Measurements from ENCODE around the gene TBX18.

The TBX18 gene

GRCh38 chr6:84688141-84688873 is 76.1 kb downstream of the TBX18 start:
- in situ Hi-C loops (cut with HindIII; ENCODE audit: low sequenced_read_pairs): loop anchor here (5.0 kb wide), 1 partner anchor 39 kb away; no protein-coding TSS in a partner anchor
- DNase-seq (ENCODE audit: low read depth): peak; percentile 22
- no peak for TF ChIP-seq CTCF (IDR thresholded peaks at IDR 0.05; ENCODE audit: low read depth, low read length, missing control alignments)
- H3K4me3 ChIP-seq (ENCODE audit: low read depth, low read length): no peak overlapping the region

DNA sequence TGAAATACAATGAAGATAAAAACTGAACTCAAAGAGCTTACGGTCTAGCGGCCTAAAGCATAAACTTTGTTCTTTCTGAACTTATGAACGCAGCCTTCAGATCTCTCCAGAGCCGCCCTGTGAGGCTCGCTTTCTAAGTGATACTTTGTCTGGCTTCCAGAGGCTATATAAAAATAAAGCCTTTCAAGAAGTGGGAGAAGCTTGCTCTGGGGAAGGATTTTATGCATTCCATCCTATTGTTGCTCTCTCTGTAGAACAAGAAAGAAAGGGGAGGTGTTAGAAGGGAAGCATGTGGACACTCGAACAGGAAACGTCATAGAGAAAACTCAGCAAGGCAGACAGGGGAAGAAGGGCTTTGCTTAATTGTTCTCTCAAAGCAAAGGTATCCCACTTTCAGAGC is 77.0 kb downstream of the TBX18 start:
- no peak overlapping the region for H3K4me3 ChIP-seq (ENCODE audit: low read depth, low read length)
- in situ Hi-C loops (cut with HindIII; ENCODE audit: low sequenced_read_pairs): loop anchor here (5.0 kb wide), 1 partner anchor 40 kb away; no protein-coding TSS in a partner anchor
- no peak for TF ChIP-seq CTCF (IDR thresholded peaks at IDR 0.05; ENCODE audit: low read depth, low read length, missing control alignments)
- DNase-seq (ENCODE audit: low read depth): no peak

GRCh38 chr6:84685983-84686584 is 78.3 kb downstream of the TBX18 start:
- DNase-seq (ENCODE audit: low read depth): no peak

DNA sequence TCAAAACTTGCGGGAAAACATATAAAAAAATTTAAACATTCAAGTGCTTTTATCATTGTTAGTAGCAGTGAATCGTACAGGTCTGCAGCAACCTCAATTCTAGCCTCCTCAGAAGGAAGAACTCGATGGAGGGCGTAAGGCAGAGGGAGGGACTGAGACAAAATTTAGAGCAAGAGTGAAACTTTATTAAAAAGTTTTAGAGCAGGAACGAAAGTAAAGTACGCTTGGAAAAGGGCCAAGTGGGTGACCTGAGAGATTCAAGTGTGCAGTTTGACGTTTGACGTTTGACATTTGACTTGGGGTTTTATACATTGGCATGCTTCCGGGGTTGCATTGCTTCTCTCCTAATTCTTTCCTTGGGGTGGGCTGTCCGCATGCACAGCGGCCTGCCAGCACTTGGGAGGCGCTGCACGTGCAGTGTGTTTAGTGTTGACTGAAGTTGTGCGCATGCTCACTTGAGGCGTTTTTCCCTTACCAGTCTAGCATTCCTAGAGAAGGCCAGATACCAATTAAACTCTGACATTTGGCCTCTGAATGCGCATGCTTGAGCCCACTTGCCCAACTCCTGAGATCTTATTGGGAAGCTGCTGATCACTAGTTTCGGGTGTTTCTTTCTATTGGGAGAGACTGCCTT is 82.6 kb downstream of the TBX18 start:
- TF ChIP-seq CTCF (IDR thresholded peaks at IDR 0.05; ENCODE audit: low read depth, low read length, missing control alignments): no peak
- no peak for DNase-seq (ENCODE audit: low read depth)
- in situ Hi-C loops (cut with HindIII; ENCODE audit: low sequenced_read_pairs): no loop called here
- H3K4me3 ChIP-seq (ENCODE audit: low read depth, low read length): no peak overlapping the region

More at GRCh38 chr6:84685983-84686584, 78.3 kb downstream of the TBX18 start:
- TF ChIP-seq CTCF (IDR thresholded peaks at IDR 0.05; ENCODE audit: low read depth, low read length, missing control alignments): peak; percentile 38
- in situ Hi-C loops (cut with HindIII; ENCODE audit: low sequenced_read_pairs): loop anchor here (5.0 kb wide), 1 partner anchor 41 kb away; no protein-coding TSS in a partner anchor
- no peak overlapping the region for H3K4me3 ChIP-seq (ENCODE audit: low read depth, low read length)

- H3K4me3 ChIP-seq (ENCODE audit: low read depth, low read length): no peak overlapping the region
- in situ Hi-C loops (cut with HindIII; ENCODE audit: low sequenced_read_pairs): no loop called here
- TF ChIP-seq CTCF (IDR thresholded peaks at IDR 0.05; ENCODE audit: low read depth, low read length, missing control alignments): no peak
- DNase-seq (ENCODE audit: low read depth): no peak
Measured at GRCh38 chr6:84675651-84676050, 88.7 kb downstream of the TBX18 start.

DNA sequence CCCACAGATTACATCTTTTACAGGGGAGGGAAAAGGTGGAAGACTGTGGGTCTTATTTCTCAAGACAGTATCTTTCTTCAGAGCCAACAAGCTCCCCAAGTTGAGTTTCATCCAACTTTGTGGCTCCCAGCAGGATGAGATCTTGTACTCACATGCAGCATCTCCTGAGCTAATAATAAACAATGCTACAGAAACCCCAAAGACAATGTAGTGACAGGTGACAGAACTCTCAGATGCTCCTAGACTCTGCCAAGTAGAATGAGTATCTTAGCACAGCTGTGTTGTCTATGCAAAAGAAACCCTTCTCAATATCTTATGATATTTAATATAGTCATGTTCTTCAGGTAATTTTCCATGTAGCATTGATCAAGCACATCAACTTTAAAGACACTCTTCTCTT is 90.0 kb downstream of the TBX18 start:
- H3K4me3 ChIP-seq (ENCODE audit: low read depth, low read length): no peak overlapping the region
- no peak for TF ChIP-seq CTCF (IDR thresholded peaks at IDR 0.05; ENCODE audit: low read depth, low read length, missing control alignments)
- no peak for DNase-seq (ENCODE audit: low read depth)
- in situ Hi-C loops (cut with HindIII; ENCODE audit: low sequenced_read_pairs): no loop called here

Measured in astrocyte of the cerebellum (primary cell).